Heart left ventricle (tissue), 16 donors: ENCODE results near the gene ABHD18. TPM values are rescaled to one million over a fixed set of nuclear protein-coding genes. Genes with fewer than 3 reads are reported as not detected.
"Not testable (repeated sequence)": the region's sequence is repeated elsewhere in the genome, so short reads cannot be mapped to it uniquely, and the experiment has no call there.

Source experiments
- ATAC-seq, 4 donors: fragments of 200-7000 bp; cut with Tn5 transposase; one replicate each; pipeline ENCODE4 v1.9.1; 2020 to 2022; ENCODE audit warnings: moderate library complexity in 4 of 4, mild to moderate bottlenecking in 3 of 4, moderate number of reproducible peaks in 1 of 4
- DNase-seq, 5 donors: peaks; one replicate each; pipeline ENCODE4 v3.0.0-alpha.2; 2020
- H3K27ac ChIP-seq, 12 donors: fragments of 200-600 bp; sonication (generic) in 4 of 12; one replicate each; pipeline versions ENCODE4 v1.5.0 to v1.8.0; 2016 to 2022; ENCODE audit warnings: mild to moderate bottlenecking in 2 of 12
- H3K27me3 ChIP-seq, 9 donors: fragments of 200-600 bp; sonication (generic) in 2 of 9; one replicate each; pipeline versions ENCODE4 v1.5.1 to v1.8.0; 2016 to 2022; ENCODE audit warnings: mild to moderate bottlenecking in 3 of 9
- H3K36me3 ChIP-seq, 9 donors: fragments of 200-600 bp; sonication (generic) in 2 of 9; one replicate each; pipeline versions ENCODE4 v1.5.0 to v1.8.0; 2018 to 2022; ENCODE audit warnings: mild to moderate bottlenecking in 2 of 9
- H3K4me1 ChIP-seq, 12 donors: fragments of 200-600 bp; sonication (generic) in 4 of 12; one replicate each; pipeline versions ENCODE4 v1.5.0 to v1.8.0; 2016 to 2022; ENCODE audit warnings: mild to moderate bottlenecking in 3 of 12
- H3K4me3 ChIP-seq, 12 donors: fragments of 200-600 bp; sonication (generic) in 4 of 12; one replicate each; pipeline versions ENCODE4 v1.5.0 to v1.8.0; 2017 to 2022; ENCODE audit warnings: mild to moderate bottlenecking in 9 of 12, moderate library complexity in 4 of 12
- H3K9me3 ChIP-seq, 12 donors: fragments of 200-600 bp; sonication (generic) in 4 of 12; one replicate each; pipeline versions ENCODE4 v1.5.0 to v1.8.0; 2016 to 2022; ENCODE audit warnings: mild to moderate bottlenecking in 1 of 12
- CTCF ChIP-seq, 12 donors: fragments of 200-600 bp; sonication (generic) in 4 of 12; IDR thresholded peaks; one replicate each; pipeline versions ENCODE4 v1.5.0 to v1.8.0; 2018 to 2022; ENCODE audit warnings: antibody characterized with exemption in 12 of 12, mild to moderate bottlenecking in 5 of 12
- POLR2A ChIP-seq, 2 donors: fragments of 450-650 bp; IDR thresholded peaks; one replicate each; pipeline ENCODE4 v1.6.1; 2017; ENCODE audit warnings: antibody characterized with exemption in 2 of 2, mild to moderate bottlenecking in 2 of 2, moderate library complexity in 2 of 2
- WGBS, 4 donors: extraction: QIAGEN DNeasy Blood & Tissue Kit in 2 of 4; methylation state at CpG; one replicate each; pipeline versions ENCODE4 v1.1.5 to v1.1.7; 2013 to 2018; 5-methylcytosine and 5-hydroxymethylcytosine counted together
- intact Hi-C, 10 donors: fragments of 100-400 bp; cut with DNase I; formaldehyde crosslinking; loops; one replicate each; pipeline versions ENCODE4 v1.11.1 to v1.14.2; 2022
- polyA plus RNA-seq, 2 donors: library from polyadenylated mRNA; stranded (reverse); fragments of 200-250 nt; gene quantifications; one replicate each; pipeline ENCODE4 v1.2.3, GENCODE V29; 2013
- total RNA-seq, 9 donors: library from RNA; depleted of rRNA in 2 of 9; stranded (reverse); fragments of >200 nt in 2 of 9; fragmentation: NEBNext Ultra II Directional in 3 of 9; extraction: Animal tissue kit (Norgen Biotek cat#: 25700) in 3 of 9; gene quantifications; one replicate each; pipeline versions ENCODE4 v1.1.0 to v1.2.4, GENCODE V29; 2016 to 2023
- donor health status: ischemic (EF 13 %, LVEDD 7.1; RV severe dilation, severe dysfunction).
- donor health status: healthy with polysubstance abuse.
- donor health status: DM: no; HTN: yes; CAD: no.
- donor health status: DM: no; HTN: no; CAD: no.
- donor health status: ischemic (EF 25% LVEDD 6.9; RV normal size, moderate dysfunction).
- donor health status: ischemic (EF 25% LVEDD 5.7; RV mildly dilated, moderate dysfunction).
- donor health status: healthy.
- donor health status: DM: yes; HTN: yes; CAD: no.
- donor health status: ischemic (EF 35%, LVEDD 5.7; RV mildly dilated, moderate dysfunction).
- donor health status: nonischemic (EF 11% LVEDD 7.7; RV severe dilation, severe dysfunction).
- donor health status: DM: yes; HTN: yes; CAD: no.
- donor health status: PGD.
- donor health status: ischemic (EF 29% LVEDD 5.4; RV normal size, mild dysfunction).
- donor health status: nonischemic (EF 23%, LVEDD 6.1; RV moderate dilation, normal function).

ABHD18 gene
- total and polyA plus RNA-seq, 11 donors = 3.8 to 56.3 (median 19.9) TPM

GRCh38 chr4:128061566-128062536, 96.6 kb downstream of the ABHD18 start:
- intact Hi-C loops = loop anchor here in 3 of 10 donors (1.0 to 10.0 kb wide), 6 partner anchors 95 to 1030 kb away; partner anchors contain the start of genes ABHD18 (in 1 of the 3), HSPA4L (in 1 of the 3), MFSD8 (in 1 of the 3) and PGRMC2 (in 1 of the 3)
- WGBS, 4 donors = 0 to 1% (median 1%) methylated on average over 27 to 101 of the region's 101 CpGs
- no peaks in the 10 kb centered on the region for H3K36me3 ChIP-seq
- peaks cover 0 to 15% (median 4%) of the 10 kb centered on the region in 12 donors for H3K4me1 ChIP-seq
- H3K9me3 ChIP-seq = no peaks in the 10 kb centered on the region
- peak in 4 of 12 donors; percentile 5 to 32 (median 20) for TF ChIP-seq CTCF (IDR thresholded peaks at IDR 0.05)
- peak in 1 of 2 donors; percentile 27 for TF ChIP-seq POLR2A (IDR thresholded peaks at IDR 0.05)
- H3K27me3 ChIP-seq = no peaks in the 10 kb centered on the region
- H3K27ac ChIP-seq = peak overlapping the region; percentile 87 to 99 (median 97)
- ATAC-seq = peak; percentile 6 to 43 (median 38)
- H3K4me3 ChIP-seq = peak overlapping the region; percentile 70 to 92 (median 76)
- peak; percentile 49 to 76 (median 65) for DNase-seq

- not testable (repeated sequence) for H3K27ac ChIP-seq, H3K36me3 ChIP-seq, DNase-seq, H3K27me3 ChIP-seq, ATAC-seq, H3K9me3 ChIP-seq, H3K4me3 ChIP-seq
- WGBS, 4 donors = 95 to 98% (median 96%) methylated on average over 10 of the region's 10 CpGs
- peaks cover 0 to 11% (median 4%) of the 10 kb centered on the region in 12 donors for H3K4me1 ChIP-seq
- intact Hi-C loops = loop anchor here in 1 of 10 donors (10.0 kb wide), 1 partner anchor 218 kb away; the partner anchor contains the start of gene PGRMC2
Measured at GRCh38 chr4:128066453-128066820, 101.2 kb downstream of the ABHD18 start.

- peak in 3 of 12 donors; percentile 16 to 24 (median 23) for TF ChIP-seq CTCF (IDR thresholded peaks at IDR 0.05)
- TF ChIP-seq POLR2A (IDR thresholded peaks at IDR 0.05) = no peak
- Histone ChIP-seq H3K36me3 (no peaks in the 10 kb centered on the region), H3K27ac (no peak overlapping the region), H3K4me1 (peaks cover 0 to 5% (median 0%) of the 10 kb centered on the region in 12 donors), H3K27me3 (no peaks in the 10 kb centered on the region), H3K4me3 (no peak overlapping the region), H3K9me3 (no peaks in the 10 kb centered on the region)
- intact Hi-C loops = loop anchor here in 1 of 10 donors (10.0 kb wide), 1 partner anchor 216 kb away; the partner anchor contains the start of gene PGRMC2
- ATAC-seq = no peak
- WGBS, 4 donors = 90 to 98% (median 93%) methylated on average over 3 of the region's 3 CpGs
- no peak for DNase-seq
Measured at GRCh38 chr4:128068918-128069317, 103.7 kb downstream of the ABHD18 start.

- Histone ChIP-seq H3K4me3 (no peak overlapping the region), H3K9me3 (no peaks in the 10 kb centered on the region), H3K27me3 (no peaks in the 10 kb centered on the region), H3K36me3 (peaks cover 0 to 46% (median 24%) of the 10 kb centered on the region in 9 donors), H3K4me1 (no peaks in the 10 kb centered on the region), H3K27ac (no peak overlapping the region)
- TF ChIP-seq POLR2A (IDR thresholded peaks at IDR 0.05) = no peak
- ATAC-seq (no peak), DNase-seq (no peak)
- WGBS, 4 donors = 91 to 94% (median 93%) methylated on average over 4 of the region's 4 CpGs
- intact Hi-C loops = no loop called here
Measured at GRCh38 chr4:128076464-128076863, 111.3 kb downstream of the ABHD18 start.

Other genes starting within 250 kb of the ABHD18 start
- gene SLC25A31, start 235.0 kb upstream of the ABHD18 start, total RNA-seq = not detected
- gene SLC25A31, start 235.0 kb upstream of the ABHD18 start, polyA plus RNA-seq = not detected
- gene HSPA4L, start 183.1 kb upstream of the ABHD18 start, total RNA-seq = 10 to 100 TPM in 6 of 9 donors, 1 to 10 TPM in 3; 6.4 to 22.9 (median 13.0) TPM
- 1 to 10 TPM; 1.3 to 5.7 TPM for gene HSPA4L, start 183.1 kb upstream of the ABHD18 start, polyA plus RNA-seq
- 1 to 10 TPM in 5 of 9 donors, under 1 TPM in 4; 0.25 to 4.0 (median 1.1) TPM for gene PLK4, start 84.5 kb upstream of the ABHD18 start, total RNA-seq
- under 1 TPM; 0.19 to 0.25 TPM for gene PLK4, start 84.5 kb upstream of the ABHD18 start, polyA plus RNA-seq
- gene MFSD8, start 233 bp upstream of the ABHD18 start, total RNA-seq = 10 to 100 TPM in 5 of 9 donors, 1 to 10 TPM in 4; 6.1 to 17.4 (median 10.3) TPM
- 1 to 10 TPM; 4.1 to 7.3 TPM for gene MFSD8, start 233 bp upstream of the ABHD18 start, polyA plus RNA-seq
- gene LARP1B, start 95.9 kb downstream of the ABHD18 start, total RNA-seq = 10 to 100 TPM; 14.8 to 22.5 (median 18.0) TPM
- gene LARP1B, start 95.9 kb downstream of the ABHD18 start, polyA plus RNA-seq = 10 to 100 TPM; 12.8 to 31.3 TPM